H9 (cell line): ENCODE results near the gene CARS1. TPM values are rescaled to one million over a fixed set of nuclear protein-coding genes. Genes with fewer than 3 reads are reported as not detected.
A peak's percentile ranks its signal among the peaks of the same experiment; 100 is the strongest.

ENCODE experiments used
- DNase-seq: peaks from one replicate; pipeline ENCODE4 v3.0.0-alpha.2; 2017
- H2AFZ ChIP-seq: one replicate; pipeline ENCODE4 v1.6.1; 2013; ENCODE audit warnings: mild to moderate bottlenecking, low read length, control low read depth, moderate library complexity
- H2AK5ac ChIP-seq: 2 replicates; pipeline ENCODE4 v1.6.1; 2013; ENCODE audit warnings: low read length, control low read depth, mixed read lengths; ENCODE audit not compliant: insufficient read length
- H2BK120ac ChIP-seq: one replicate; pipeline ENCODE4 v1.6.1; 2013; ENCODE audit warnings: low read depth, mild to moderate bottlenecking, low read length, control low read depth, inconsistent platforms; ENCODE audit not compliant: poor library complexity, severe bottlenecking
- H2BK12ac ChIP-seq: 2 replicates; pipeline ENCODE4 v1.6.1; 2013; ENCODE audit warnings: low read length, control low read depth, mixed read lengths, low read depth; ENCODE audit not compliant: insufficient read length
- H2BK15ac ChIP-seq: 2 replicates; pipeline ENCODE4 v1.6.1; 2013; ENCODE audit warnings: low read depth, low read length, control low read depth
- H2BK20ac ChIP-seq: one replicate; pipeline ENCODE4 v1.6.1; 2013; ENCODE audit warnings: low read depth, mild to moderate bottlenecking, low read length, control low read depth, inconsistent platforms; ENCODE audit not compliant: poor library complexity, severe bottlenecking
- H2BK5ac ChIP-seq: 2 replicates; pipeline ENCODE4 v1.6.1; 2013; ENCODE audit warnings: low read length, control low read depth, mixed read lengths; ENCODE audit not compliant: insufficient read length
- H3K14ac ChIP-seq: 2 replicates; pipeline ENCODE4 v1.6.1; 2013; ENCODE audit warnings: low read length, control low read depth; ENCODE audit not compliant: insufficient read depth
- H3K18ac ChIP-seq: 2 replicates; pipeline ENCODE4 v1.6.1; 2013; ENCODE audit warnings: low read depth, mild to moderate bottlenecking, mixed read lengths, low read length, control low read depth; ENCODE audit not compliant: insufficient read length
- H3K23ac ChIP-seq: 2 replicates; pipeline ENCODE4 v1.6.1; 2013; ENCODE audit warnings: low read length, control low read depth, mixed read lengths, low read depth; ENCODE audit not compliant: insufficient read length
- H3K23me2 ChIP-seq: 2 replicates; pipeline ENCODE4 v1.6.1; 2013; ENCODE audit warnings: low read depth, mild to moderate bottlenecking, mixed read lengths, low read length, control low read depth; ENCODE audit not compliant: insufficient read length, poor library complexity, severe bottlenecking
- H3K27ac ChIP-seq: 2 replicates; pipeline ENCODE4 v1.5.1; 2013; ENCODE audit warnings: low read length, control low read depth, mixed read lengths, low read depth; ENCODE audit not compliant: insufficient read length
- H3K27me3 ChIP-seq: 2 replicates; pipeline ENCODE4 v1.6.1; 2013; ENCODE audit warnings: low read length, control low read depth, inconsistent platforms; ENCODE audit not compliant: insufficient read depth
- H3K4ac ChIP-seq: 2 replicates; pipeline ENCODE4 v1.6.1; 2013; ENCODE audit warnings: low read depth, mild to moderate bottlenecking, control low read depth, inconsistent platforms, low read length, moderate library complexity
- H3K4me1 ChIP-seq: 2 replicates; pipeline ENCODE4 v1.6.1; 2013; ENCODE audit warnings: low read length, control low read depth, inconsistent platforms; ENCODE audit not compliant: insufficient read depth
- H3K4me2 ChIP-seq: 2 replicates; pipeline ENCODE4 v1.6.1; 2013; ENCODE audit warnings: low read length, control low read depth, mixed read lengths; ENCODE audit not compliant: insufficient read length, insufficient read depth
- H3K56ac ChIP-seq: 2 replicates; pipeline ENCODE4 v1.6.1; 2013; ENCODE audit warnings: low read depth, mild to moderate bottlenecking, mixed read lengths, low read length, control low read depth; ENCODE audit not compliant: insufficient read length
- H3K79me1 ChIP-seq: 2 replicates; pipeline ENCODE4 v1.6.1; 2013; ENCODE audit warnings: low read depth, mild to moderate bottlenecking, moderate library complexity, low read length, control low read depth, inconsistent platforms; ENCODE audit not compliant: insufficient read depth, poor library complexity, severe bottlenecking
- H3K79me2 ChIP-seq: 2 replicates; pipeline ENCODE4 v1.6.1; 2013; ENCODE audit warnings: low read length, control low read depth, inconsistent platforms; ENCODE audit not compliant: insufficient read depth
- H3K9ac ChIP-seq: 2 replicates; pipeline ENCODE4 v1.6.1; 2013; ENCODE audit warnings: low read length, control low read depth, mixed read lengths; ENCODE audit not compliant: insufficient read length; ENCODE audit errors: extremely low read depth
- H3K9me3 ChIP-seq: one replicate; pipeline ENCODE4 v1.6.1; 2013; ENCODE audit warnings: low read depth, low read length, inconsistent platforms; ENCODE audit not compliant: control insufficient read depth
- H3T11ph ChIP-seq: one replicate; pipeline ENCODE4 v1.6.1; 2013; ENCODE audit warnings: mild to moderate bottlenecking, low read length, control low read depth, inconsistent platforms
- H4K20me1 ChIP-seq: one replicate; pipeline ENCODE4 v1.6.1; 2013; ENCODE audit not compliant: control insufficient read depth, insufficient read length, insufficient read depth
- H4K5ac ChIP-seq: 2 replicates; pipeline ENCODE4 v1.6.1; 2013; ENCODE audit warnings: low read depth, mild to moderate bottlenecking, mixed read lengths, low read length, control low read depth; ENCODE audit not compliant: insufficient read length
- H4K8ac ChIP-seq: replicated peaks from 2 replicates; pipeline ENCODE4 v1.6.1; 2013; ENCODE audit warnings: low read length, control low read depth, mixed read lengths, low read depth; ENCODE audit not compliant: insufficient read length
- H4K91ac ChIP-seq: 2 replicates; pipeline ENCODE4 v1.6.1; 2013; ENCODE audit warnings: low read depth, mild to moderate bottlenecking, moderate library complexity, mixed read lengths, low read length, control low read depth; ENCODE audit not compliant: insufficient read length
- H3K27ac Mint-ChIP-seq, 3 experiments: 2 replicates in 2 of 3; 3 replicates in 1 of 3; pipeline ENCODE4 v1.8.0; 2020 to 2021; ENCODE audit warnings: mixed read lengths in 3 of 3, mild to moderate bottlenecking in 1 of 3, moderate library complexity in 1 of 3
- H3K27me3 Mint-ChIP-seq: 2 replicates; pipeline ENCODE4 v1.8.0; 2021; ENCODE audit warnings: low read depth, mild to moderate bottlenecking, moderate library complexity, mixed read lengths
- H3K36me3 Mint-ChIP-seq, 3 experiments: 2 replicates in 2 of 3; 3 replicates in 1 of 3; pipeline ENCODE4 v1.8.0; 2020 to 2021; ENCODE audit warnings: low read depth in 3 of 3, mixed read lengths in 3 of 3; ENCODE audit not compliant: insufficient read depth in 1 of 3
- H3K4me1 Mint-ChIP-seq, 2 experiments: 2 replicates each; pipeline ENCODE4 v1.8.0; 2020; ENCODE audit warnings: mixed read lengths in 2 of 2
- H3K4me3 Mint-ChIP-seq, 2 experiments: 2 replicates in 1 of 2; 3 replicates in 1 of 2; pipeline ENCODE4 v1.8.0; 2020 to 2021; ENCODE audit warnings: mild to moderate bottlenecking in 2 of 2, mixed read lengths in 2 of 2, moderate library complexity in 1 of 2
- H3K9me3 Mint-ChIP-seq, 2 experiments: 2 replicates in 1 of 2; 3 replicates in 1 of 2; pipeline ENCODE4 v1.8.0; 2020; ENCODE audit warnings: mild to moderate bottlenecking in 2 of 2, mixed read lengths in 2 of 2, moderate library complexity in 1 of 2
- CTCF ChIP-seq: fragments of 200-600 bp; sonication (generic); conservative IDR thresholded peaks from 3 replicates; pipeline ENCODE4 v1.8.0; 2021; ENCODE audit warnings: antibody characterized with exemption, mild to moderate bottlenecking
- WGBS: extraction: QIAGEN DNeasy Blood & Tissue Kit; methylation state at CpG from one replicate; pipeline ENCODE4 v1.1.7; 2013; ENCODE audit warnings: missing lambda C conversion rate, low lambda C conversion rate, mixed read lengths; ENCODE audit not compliant: insufficient read length; ENCODE audit errors: extremely low coverage; 5-methylcytosine and 5-hydroxymethylcytosine counted together
- total RNA-seq: library from RNA; stranded (reverse); gene quantifications from 2 replicates; pipeline ENCODE4 v1.2.1, GENCODE V29; 2021

CARS1 gene
- total RNA-seq, 1 experiment from 2014 or later, result 92.3 TPM

- Histone ChIP-seq H2BK15ac (no peak overlapping the region), H4K8ac (no peak overlapping the region), H3K23me2 (no peaks in the 10 kb centered on the region), H2BK20ac (no peak overlapping the region), H2AK5ac (no peak overlapping the region), H3T11ph (no peak overlapping the region), H2BK12ac (no peak overlapping the region), H2BK5ac (no peak overlapping the region), H3K79me2 (no peaks in the 10 kb centered on the region), H3K23ac (no peak overlapping the region), H3K27me3 (no peaks in the 10 kb centered on the region), H2BK120ac (no peak overlapping the region), H3K18ac (no peak overlapping the region), H4K20me1 (no peaks in the 10 kb centered on the region), H2AFZ (no peak overlapping the region), H3K56ac (no peak overlapping the region), H3K9ac (no peak overlapping the region), H3K4me2 (no peak overlapping the region), H3K14ac (no peak overlapping the region), H3K4me1 (no peaks in the 10 kb centered on the region), H3K27ac (no peak overlapping the region), H4K5ac (no peak overlapping the region), H4K91ac (no peak overlapping the region), H3K79me1 (no peaks in the 10 kb centered on the region), H3K9me3 (no peaks in the 10 kb centered on the region), H3K4ac (no peak overlapping the region)
- Mint-ChIP-seq H3K4me3 (no peak overlapping the region), H3K36me3 (peaks cover 46 to 88% (median 81%) of the 10 kb centered on the region in 3 experiments; a peak in 6 of 7 replicates), H3K27ac (peak overlapping the region in 1 of 3 experiments; percentile 50; a peak in 2 of 7 replicates), H3K27me3 (no peaks in the 10 kb centered on the region), H3K9me3 (no peaks in the 10 kb centered on the region), H3K4me1 (peaks cover 0 to 3% of the 10 kb centered on the region in 2 experiments; a peak in 2 of 4 replicates)
- peak; percentile 84 for DNase-seq
- TF ChIP-seq CTCF, result peak; percentile 92
- WGBS, result no CpG with 5 or more reads among the region's 24 CpGs
These were observed 19.9 kb downstream of the CARS1 start for GRCh38 chr11:3037040-3037944.
